NCI-H82 (cell line): Measurements from ENCODE around the gene CYP4V2.

ENCODE experiments used
- DNase-seq: peaks from one replicate; lab custom pipeline; 2025; lab: John Stamatoyannopoulos, UW

Gene CYP4V2

GRCh38 chr4:186191200-186192065 lies at the start of gene CYP4V2:
Gene CYP4V2, plus strand, starts transcription at chr4:186191567. Its CDS starts 257 bp downstream, at chr4:186191824.
- DNase-seq: peak; percentile 63

GRCh38 chr4:186144198-186144945 lies 47.0 kb upstream of the CYP4V2 start:
- DNase-seq: peak; percentile 57

GRCh38 chr4:186144946-186145569 lies 46.3 kb upstream of the CYP4V2 start:
- DNase-seq: peak; percentile 24

- DNase-seq: no peak
Measured at GRCh38 chr4:186146458-186146857, 44.9 kb upstream of the CYP4V2 start.

GRCh38 chr4:186148336-186148975 lies 42.9 kb upstream of the CYP4V2 start:
- DNase-seq: no peak

- DNase-seq: no peak
Measured at GRCh38 chr4:186149872-186150271, 41.5 kb upstream of the CYP4V2 start.

- DNase-seq: no peak
Measured at GRCh38 chr4:186150926-186151325, 40.4 kb upstream of the CYP4V2 start.

- DNase-seq: no peak
Measured at GRCh38 chr4:186151499-186151898, 39.9 kb upstream of the CYP4V2 start.

- DNase-seq: no peak
Measured at GRCh38 chr4:186158021-186158813, 33.1 kb upstream of the CYP4V2 start.

- no peak for DNase-seq
Measured at GRCh38 chr4:186158966-186159365, 32.4 kb upstream of the CYP4V2 start.

GRCh38 chr4:186159613-186160012 lies 31.8 kb upstream of the CYP4V2 start:
- DNase-seq: no peak

- DNase-seq: no peak
Measured at GRCh38 chr4:186161138-186161537, 30.2 kb upstream of the CYP4V2 start.

GRCh38 chr4:186166852-186167512 lies 24.4 kb upstream of the CYP4V2 start:
- DNase-seq: no peak

GRCh38 chr4:186167605-186168004 lies 23.8 kb upstream of the CYP4V2 start:
- DNase-seq: no peak

- DNase-seq: no peak
Measured at GRCh38 chr4:186168750-186169149, 22.6 kb upstream of the CYP4V2 start.

- DNase-seq: no peak
Measured at GRCh38 chr4:186169333-186169944, 21.9 kb upstream of the CYP4V2 start.

GRCh38 chr4:186169945-186170802 lies 21.2 kb upstream of the CYP4V2 start:
- no peak for DNase-seq

- no peak for DNase-seq
Measured at GRCh38 chr4:186170966-186171365, 20.4 kb upstream of the CYP4V2 start.

- DNase-seq: no peak
Measured at GRCh38 chr4:186172546-186172945, 18.8 kb upstream of the CYP4V2 start.
